GM19240 (cell line): ENCODE measurements around the gene PRIMA1.

Experiments
- DNase-seq: peaks from one replicate; pipeline ENCODE4 v3.0.0; 2011; ENCODE audit warnings: low spot score; ENCODE audit not compliant: insufficient read length

The PRIMA1 gene

GRCh38 chr14:93797071-93797470 lies 8.8 kb upstream of the PRIMA1 start:
- DNase-seq, result no peak

- no peak for DNase-seq
Observed at GRCh38 chr14:93794756-93795155, 6.5 kb upstream of the PRIMA1 start.

GRCh38 chr14:93793555-93794324 lies 5.5 kb upstream of the PRIMA1 start:
- no peak for DNase-seq

GRCh38 chr14:93792391-93792790 lies 4.1 kb upstream of the PRIMA1 start:
- DNase-seq, result no peak

GRCh38 chr14:93790966-93791365 lies 2.7 kb upstream of the PRIMA1 start:
- DNase-seq, result no peak

- DNase-seq, result no peak
Observed at GRCh38 chr14:93789228-93790130, 1.2 kb upstream of the PRIMA1 start.

- DNase-seq, result no peak
Observed at GRCh38 chr14:93788543-93789227, 400 bp upstream of the PRIMA1 start.

- no peak for DNase-seq
Observed at GRCh38 chr14:93787465-93788292, 606 bp downstream of the PRIMA1 start.

GRCh38 chr14:93785423-93785822 lies 2.9 kb downstream of the PRIMA1 start:
- DNase-seq, result no peak

- no peak for DNase-seq
Observed at GRCh38 chr14:93784878-93785277, 3.4 kb downstream of the PRIMA1 start.

GRCh38 chr14:93780813-93781400 lies 7.4 kb downstream of the PRIMA1 start:
- no peak for DNase-seq

GRCh38 chr14:93778856-93779629 lies 9.2 kb downstream of the PRIMA1 start:
- no peak for DNase-seq

GRCh38 chr14:93778453-93778852 lies 9.8 kb downstream of the PRIMA1 start:
- DNase-seq, result no peak

- no peak for DNase-seq
Observed at GRCh38 chr14:93775744-93776143, 12.5 kb downstream of the PRIMA1 start.

- DNase-seq, result no peak
Observed at GRCh38 chr14:93775158-93775557, 13.1 kb downstream of the PRIMA1 start.

- no peak for DNase-seq
Observed at GRCh38 chr14:93772263-93772662, 16.0 kb downstream of the PRIMA1 start.

- DNase-seq, result no peak
Observed at GRCh38 chr14:93765970-93766369, 22.3 kb downstream of the PRIMA1 start.

GRCh38 chr14:93765155-93765554 lies 23.1 kb downstream of the PRIMA1 start:
- no peak for DNase-seq

GRCh38 chr14:93764211-93764659 lies 24.1 kb downstream of the PRIMA1 start:
- no peak for DNase-seq
